Astrocyte (in vitro differentiated cells and primary cell): ENCODE measurements around the gene ALLC. TPM values are rescaled to one million over a fixed set of nuclear protein-coding genes. Genes with fewer than 3 reads are reported as not detected.

Experiments used
- DNase-seq: peaks from one replicate; pipeline ENCODE4 v3.0.0-alpha.2; 2010; ENCODE audit warnings: low read depth
- FAIRE-seq: peaks from 2 replicates; lab custom pipeline; 2011; peaks lifted over from hg19 to GRCh38; lab: Jason Lieb, UNC
- H2AFZ ChIP-seq: 2 replicates; pipeline ENCODE4 v1.6.0; 2012; ENCODE audit warnings: low read depth, low read length, inconsistent platforms
- H3K27ac ChIP-seq: 2 replicates; pipeline ENCODE4 v1.5.1; 2011; ENCODE audit warnings: low read depth, low read length, inconsistent platforms
- H3K27me3 ChIP-seq: 2 replicates; pipeline ENCODE4 v1.6.0; 2011; ENCODE audit warnings: low read length, inconsistent platforms; ENCODE audit not compliant: insufficient read depth
- H3K36me3 ChIP-seq: 2 replicates; pipeline ENCODE4 v1.5.1; 2011; ENCODE audit warnings: low read length, inconsistent platforms; ENCODE audit not compliant: insufficient read depth
- H3K4me1 ChIP-seq: 2 replicates; pipeline ENCODE4 v1.5.1; 2011; ENCODE audit warnings: low read length, inconsistent platforms; ENCODE audit not compliant: insufficient read depth
- H3K4me2 ChIP-seq: 2 replicates; pipeline ENCODE4 v1.6.0; 2012; ENCODE audit warnings: low read length, inconsistent platforms
- H3K4me3 ChIP-seq: 2 replicates; pipeline ENCODE4 v1.5.1; 2011; ENCODE audit warnings: low read depth, mild to moderate bottlenecking, low read length, inconsistent platforms; ENCODE audit not compliant: insufficient read depth
- H3K79me2 ChIP-seq: 2 replicates; pipeline ENCODE4 v1.6.0; 2012; ENCODE audit warnings: mild to moderate bottlenecking, low read length, inconsistent platforms; ENCODE audit not compliant: insufficient read depth
- H3K9ac ChIP-seq: 2 replicates; pipeline ENCODE4 v1.6.0; 2012; ENCODE audit warnings: mild to moderate bottlenecking, low read length, inconsistent platforms
- H3K9me3 ChIP-seq: 2 replicates; pipeline ENCODE4 v1.5.1; 2012; ENCODE audit warnings: low read depth, mild to moderate bottlenecking, low read length, inconsistent platforms; ENCODE audit not compliant: insufficient read depth
- H4K20me1 ChIP-seq: 2 replicates; pipeline ENCODE4 v1.6.0; 2012; ENCODE audit warnings: low read length, inconsistent platforms; ENCODE audit not compliant: insufficient read depth
- H3K27ac Mint-ChIP-seq: one replicate; pipeline ENCODE4 v1.8.0; 2021; ENCODE audit warnings: mild to moderate bottlenecking, mixed read lengths; ENCODE audit not compliant: unreplicated experiment
- H3K27me3 Mint-ChIP-seq: one replicate; pipeline ENCODE4 v1.8.0; 2021; ENCODE audit warnings: low read depth, mixed read lengths; ENCODE audit not compliant: unreplicated experiment
- H3K36me3 Mint-ChIP-seq: one replicate; pipeline ENCODE4 v1.8.0; 2021; ENCODE audit warnings: low read depth, mixed read lengths; ENCODE audit not compliant: unreplicated experiment
- H3K4me1 Mint-ChIP-seq: one replicate; pipeline ENCODE4 v1.8.0; 2021; ENCODE audit warnings: low read depth, mixed read lengths; ENCODE audit not compliant: unreplicated experiment
- H3K4me3 Mint-ChIP-seq: one replicate; pipeline ENCODE4 v1.8.0; 2021; ENCODE audit warnings: mild to moderate bottlenecking, moderate library complexity, mixed read lengths; ENCODE audit not compliant: unreplicated experiment
- H3K9me3 Mint-ChIP-seq: one replicate; pipeline ENCODE4 v1.8.0; 2021; ENCODE audit warnings: mild to moderate bottlenecking, mixed read lengths; ENCODE audit not compliant: unreplicated experiment
- EZH2 ChIP-seq: IDR thresholded peaks from 2 replicates; pipeline ENCODE4 v1.6.1; 2012; ENCODE audit warnings: mild to moderate bottlenecking, low read length, inconsistent platforms; ENCODE audit not compliant: insufficient read depth
- total RNA-seq: library from RNA; stranded (reverse); gene quantifications from 2 replicates; pipeline ENCODE4 v1.2.1, GENCODE V29; 2021
- TF ChIP-seq, protein P1 (sequence below): IDR thresholded peaks from 2 replicates; pipeline ENCODE4 v1.5.1; 2011; ENCODE audit warnings: low read depth, mild to moderate bottlenecking, inconsistent platforms, low read length, moderate library complexity; ENCODE audit not compliant: insufficient read depth

Gene ALLC
- total RNA-seq, 1 donor from 2014 or later, result not detected

DNA sequence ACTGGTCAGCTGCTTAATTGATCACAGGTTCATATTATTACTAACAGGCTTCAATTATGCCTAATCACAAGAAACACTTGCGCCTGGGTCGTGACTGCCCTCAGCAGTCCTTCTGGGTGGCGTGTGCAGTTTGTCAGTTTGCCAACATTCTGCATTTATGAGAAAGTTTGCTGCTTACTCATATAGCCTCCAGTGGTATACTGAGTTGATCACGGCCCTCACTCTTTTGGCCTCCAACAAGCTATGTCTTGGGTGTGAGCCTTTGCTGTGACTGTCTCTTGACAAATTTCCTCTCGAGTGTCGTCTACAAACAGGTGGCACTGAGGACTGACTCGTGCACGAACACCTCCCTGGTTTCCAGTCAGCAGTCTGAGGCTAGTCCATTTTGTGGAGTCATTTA lies 72.6 kb downstream of the ALLC start:
- H3K9me3 Mint-ChIP-seq, result peaks cover 3% of the 10 kb centered on the region
- FAIRE-seq, result no peak
- no peak for TF ChIP-seq EZH2
- TF ChIP-seq, protein P1, sequence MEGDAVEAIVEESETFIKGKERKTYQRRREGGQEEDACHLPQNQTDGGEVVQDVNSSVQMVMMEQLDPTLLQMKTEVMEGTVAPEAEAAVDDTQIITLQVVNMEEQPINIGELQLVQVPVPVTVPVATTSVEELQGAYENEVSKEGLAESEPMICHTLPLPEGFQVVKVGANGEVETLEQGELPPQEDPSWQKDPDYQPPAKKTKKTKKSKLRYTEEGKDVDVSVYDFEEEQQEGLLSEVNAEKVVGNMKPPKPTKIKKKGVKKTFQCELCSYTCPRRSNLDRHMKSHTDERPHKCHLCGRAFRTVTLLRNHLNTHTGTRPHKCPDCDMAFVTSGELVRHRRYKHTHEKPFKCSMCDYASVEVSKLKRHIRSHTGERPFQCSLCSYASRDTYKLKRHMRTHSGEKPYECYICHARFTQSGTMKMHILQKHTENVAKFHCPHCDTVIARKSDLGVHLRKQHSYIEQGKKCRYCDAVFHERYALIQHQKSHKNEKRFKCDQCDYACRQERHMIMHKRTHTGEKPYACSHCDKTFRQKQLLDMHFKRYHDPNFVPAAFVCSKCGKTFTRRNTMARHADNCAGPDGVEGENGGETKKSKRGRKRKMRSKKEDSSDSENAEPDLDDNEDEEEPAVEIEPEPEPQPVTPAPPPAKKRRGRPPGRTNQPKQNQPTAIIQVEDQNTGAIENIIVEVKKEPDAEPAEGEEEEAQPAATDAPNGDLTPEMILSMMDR, result no peak

DNA sequence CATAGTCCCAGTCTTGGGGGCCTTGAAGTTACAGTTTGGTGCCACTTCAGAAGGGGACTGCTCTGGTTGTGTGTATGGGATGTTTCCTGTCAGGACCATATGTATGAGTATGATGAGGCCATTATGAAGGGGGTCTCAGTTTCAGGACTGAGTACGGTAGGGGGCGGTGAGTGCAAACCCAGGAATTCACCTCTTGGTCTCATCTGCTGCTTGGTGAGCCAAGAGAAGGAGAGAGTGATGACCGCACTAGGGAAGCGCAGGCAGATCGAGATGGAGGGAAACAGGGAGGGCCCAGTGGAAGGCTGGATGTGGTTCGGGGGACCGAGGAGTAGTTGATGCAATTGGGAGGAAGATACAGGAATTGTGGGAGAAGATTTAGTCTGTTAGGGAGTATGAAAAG lies 73.8 kb downstream of the ALLC start:
- peaks cover 17% of the 10 kb centered on the region for H3K27me3 Mint-ChIP-seq
- Histone ChIP-seq H2AFZ (no peak overlapping the region), H4K20me1 (no peaks in the 10 kb centered on the region), H3K27ac (no peak overlapping the region), H3K27me3 (peaks cover 7% of the 10 kb centered on the region), H3K9ac (no peak overlapping the region), H3K9me3 (no peaks in the 10 kb centered on the region), H3K36me3 (no peaks in the 10 kb centered on the region), H3K79me2 (no peaks in the 10 kb centered on the region), H3K4me3 (no peak overlapping the region), H3K4me2 (no peak overlapping the region), H3K4me1 (peaks cover 5% of the 10 kb centered on the region)
- peaks cover 3% of the 10 kb centered on the region for H3K9me3 Mint-ChIP-seq
- no peak overlapping the region for H3K27ac Mint-ChIP-seq
- no peaks in the 10 kb centered on the region for H3K4me1 Mint-ChIP-seq
- no peak overlapping the region for H3K4me3 Mint-ChIP-seq
- no peak for TF ChIP-seq EZH2
- TF ChIP-seq, protein P1, result no peak
- no peak for DNase-seq
- no peaks in the 10 kb centered on the region for H3K36me3 Mint-ChIP-seq
- no peak for FAIRE-seq

More for the DNA sequence above, 72.6 kb downstream of the ALLC start:
- DNase-seq, result no peak
- Histone ChIP-seq H3K4me2 (no peak overlapping the region), H3K27ac (no peak overlapping the region), H3K36me3 (no peaks in the 10 kb centered on the region), H2AFZ (no peak overlapping the region), H3K9me3 (no peaks in the 10 kb centered on the region), H3K9ac (no peak overlapping the region), H3K4me1 (peaks cover 5% of the 10 kb centered on the region), H3K27me3 (peaks cover 5% of the 10 kb centered on the region), H3K4me3 (no peak overlapping the region), H4K20me1 (no peaks in the 10 kb centered on the region), H3K79me2 (no peaks in the 10 kb centered on the region)
- Mint-ChIP-seq H3K36me3 (no peaks in the 10 kb centered on the region), H3K4me3 (no peak overlapping the region), H3K27me3 (peaks cover 20% of the 10 kb centered on the region), H3K27ac (no peak overlapping the region), H3K4me1 (no peaks in the 10 kb centered on the region)

DNA sequence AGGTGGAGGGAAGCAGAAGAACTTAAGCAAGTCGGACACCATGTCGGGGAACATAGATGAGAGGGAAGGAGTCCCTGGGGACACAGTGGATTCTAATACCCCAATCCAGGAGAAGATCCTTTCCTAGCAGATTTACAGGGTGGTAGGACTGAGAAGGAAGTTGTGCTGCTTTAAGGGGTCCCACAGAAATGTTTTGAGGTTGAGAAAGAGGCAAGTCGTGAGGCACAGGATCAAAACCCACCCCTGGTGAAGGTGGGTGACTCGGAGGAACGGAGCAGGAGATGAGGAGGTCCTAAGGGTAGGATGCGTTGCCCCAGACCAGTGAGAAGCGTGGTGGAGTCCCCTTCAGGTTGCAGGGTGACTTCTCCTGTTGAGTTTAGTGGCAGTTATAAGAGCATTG lies 78.1 kb downstream of the ALLC start:
- Mint-ChIP-seq H3K4me1 (no peaks in the 10 kb centered on the region), H3K36me3 (no peaks in the 10 kb centered on the region), H3K4me3 (no peak overlapping the region), H3K27ac (no peak overlapping the region), H3K9me3 (peaks cover 3% of the 10 kb centered on the region), H3K27me3 (peaks cover 12% of the 10 kb centered on the region)
- no peaks in the 10 kb centered on the region for H3K79me2 ChIP-seq
- no peak overlapping the region for H3K4me3 ChIP-seq
- peaks cover 3% of the 10 kb centered on the region for H3K27me3 ChIP-seq
- no peak overlapping the region for H2AFZ ChIP-seq
- no peak for TF ChIP-seq EZH2
- TF ChIP-seq, protein P1, result no peak
- H4K20me1 ChIP-seq, result no peaks in the 10 kb centered on the region
- FAIRE-seq, result no peak
- no peak for DNase-seq
- H3K36me3 ChIP-seq, result no peaks in the 10 kb centered on the region
- no peak overlapping the region for H3K4me2 ChIP-seq
- H3K4me1 ChIP-seq, result no peaks in the 10 kb centered on the region
- H3K27ac ChIP-seq, result no peak overlapping the region
- H3K9ac ChIP-seq, result no peak overlapping the region
- H3K9me3 ChIP-seq, result no peaks in the 10 kb centered on the region
